Measurements from ENCODE around the gene STPG1. TPM values are rescaled to one million over a fixed set of nuclear protein-coding genes. Genes with fewer than 3 reads are reported as not detected.

The STPG1 gene
- total and polyA plus RNA-seq, 2 of the 13 experiments (the other 11 are each of a cell fraction or from before 2014, with no cell fraction given) = 3.4 to 4.3 TPM

DNA sequence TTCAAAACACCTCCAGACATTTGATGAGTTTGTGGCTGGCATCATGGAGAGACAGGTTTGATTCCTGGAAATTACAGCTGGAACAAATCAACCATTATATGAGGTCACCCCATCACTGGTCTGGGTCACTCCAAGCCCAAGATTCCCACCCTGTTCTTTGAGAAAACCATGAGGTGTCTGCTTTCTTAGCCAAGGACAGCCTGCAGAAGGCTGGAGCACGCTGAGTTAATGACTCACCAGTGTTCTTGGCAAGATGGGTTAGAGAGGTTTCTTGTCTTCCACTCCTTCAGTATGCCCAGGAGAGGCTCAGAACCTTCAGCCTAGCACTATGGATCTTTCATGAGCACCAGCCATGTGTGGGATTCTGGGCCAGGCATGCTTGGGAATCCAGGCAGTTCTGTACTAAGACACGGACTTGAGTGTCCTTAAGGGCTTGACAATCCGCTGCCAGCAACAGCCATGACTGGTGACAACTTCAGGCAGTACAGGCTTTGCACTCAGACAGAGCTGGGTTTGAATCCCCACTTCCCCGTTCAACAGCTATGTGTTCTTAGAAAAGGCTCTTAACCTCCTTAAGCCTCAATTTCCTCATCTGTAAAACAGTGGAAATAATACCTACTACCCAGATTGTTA lies 50.5 kb downstream of the STPG1 start:
- DNase-seq (ENCODE audit: low spot score) = no peak
- ChIA-PET POLR2A (no interaction called here), CTCF (ENCODE audit: low intra/inter-chr PET ratio, low total read pairs) (no interaction called here)
- no peak for ATAC-seq
- Histone ChIP-seq H3K4me1 (ENCODE audit: insufficient read depth, low read length) (no peaks in the 10 kb centered on the region), H3K9ac (ENCODE audit: insufficient read depth, low read depth, low read length) (no peak overlapping the region), H4K20me1 (ENCODE audit: insufficient read depth, low read length) (no peaks in the 10 kb centered on the region), H3K79me2 (ENCODE audit: insufficient read depth, low read length) (no peaks in the 10 kb centered on the region), H3K36me3 (replicated peaks in 1 of 2; ENCODE audit: control insufficient read depth in 1 of 2, insufficient read depth in 2 of 2, low read length in 2 of 2) (no peaks in the 10 kb centered on the region), H3K27me3 (ENCODE audit: control insufficient read depth in 1 of 2, insufficient read depth in 2 of 2, low read length in 2 of 2) (no peaks in the 10 kb centered on the region), H3K4me3 (replicated peaks in 1 of 3; ENCODE audit: insufficient read depth in 1 of 3, low read depth in 2 of 3, low read length in 3 of 3) (no peak overlapping the region), H3K27ac (ENCODE audit: extremely low read length, insufficient read depth, low read length) (no peak overlapping the region), H3K9me3 (ENCODE audit: low read length) (no peaks in the 10 kb centered on the region), H2AFZ (ENCODE audit: low read length) (no peak overlapping the region), H3K4me2 (ENCODE audit: low read depth, low read length) (no peak overlapping the region)
- BruUV-seq (replicated peaks) = no TSS peak
- in situ Hi-C loops (cut with HindIII; ENCODE audit: extremely low pct_ligation_motif_present, low pct_unique_long_range_greater_than_20kb) (no loop called here), intact Hi-C loops (cut with micrococcal nuclease; ENCODE audit: unreplicated experiment) (no loop called here)
- 62% methylated on average over 2 of the region's 4 CpGs for WGBS (ENCODE audit: low lambda C conversion rate)
- FAIRE-seq = no peak
- TF ChIP-seq ZNF687 (CRISPR knock-in tag; IDR thresholded peaks at IDR 0.05) (no peak), ZNF180 (CRISPR knock-in tag; IDR thresholded peaks at IDR 0.05; ENCODE audit: borderline replicate concordance, low read depth) (no peak), POLR2G (IDR thresholded peaks at IDR 0.05; ENCODE audit: low read depth, low read length) (no peak), ZNF883 (CRISPR knock-in tag; IDR thresholded peaks at IDR 0.05; ENCODE audit: not compliant biosample characterization) (no peak), ZNF260 (CRISPR knock-in tag; IDR thresholded peaks at IDR 0.05; ENCODE audit: borderline replicate concordance, low read depth) (no peak), ZNF44 (CRISPR knock-in tag; IDR thresholded peaks at IDR 0.05) (no peak), ARID4A (CRISPR knock-in tag; IDR thresholded peaks at IDR 0.05; ENCODE audit: borderline replicate concordance) (no peak), TGIF2 (CRISPR knock-in tag; IDR thresholded peaks at IDR 0.05) (no peak), ZNF484 (CRISPR knock-in tag; IDR thresholded peaks at IDR 0.05; ENCODE audit: borderline replicate concordance, low read depth) (no peak), ERF (CRISPR knock-in tag; IDR thresholded peaks at IDR 0.05) (no peak), FOXK1 (CRISPR knock-in tag; IDR thresholded peaks at IDR 0.05; ENCODE audit: borderline replicate concordance, low read depth) (no peak)
- TF ChIP-seq, protein P1, sequence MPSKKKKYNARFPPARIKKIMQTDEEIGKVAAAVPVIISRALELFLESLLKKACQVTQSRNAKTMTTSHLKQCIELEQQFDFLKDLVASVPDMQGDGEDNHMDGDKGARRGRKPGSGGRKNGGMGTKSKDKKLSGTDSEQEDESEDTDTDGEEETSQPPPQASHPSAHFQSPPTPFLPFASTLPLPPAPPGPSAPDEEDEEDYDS (CRISPR knock-in tag; IDR thresholded peaks at IDR 0.05) = no peak
- TF ChIP-seq, protein P2, sequence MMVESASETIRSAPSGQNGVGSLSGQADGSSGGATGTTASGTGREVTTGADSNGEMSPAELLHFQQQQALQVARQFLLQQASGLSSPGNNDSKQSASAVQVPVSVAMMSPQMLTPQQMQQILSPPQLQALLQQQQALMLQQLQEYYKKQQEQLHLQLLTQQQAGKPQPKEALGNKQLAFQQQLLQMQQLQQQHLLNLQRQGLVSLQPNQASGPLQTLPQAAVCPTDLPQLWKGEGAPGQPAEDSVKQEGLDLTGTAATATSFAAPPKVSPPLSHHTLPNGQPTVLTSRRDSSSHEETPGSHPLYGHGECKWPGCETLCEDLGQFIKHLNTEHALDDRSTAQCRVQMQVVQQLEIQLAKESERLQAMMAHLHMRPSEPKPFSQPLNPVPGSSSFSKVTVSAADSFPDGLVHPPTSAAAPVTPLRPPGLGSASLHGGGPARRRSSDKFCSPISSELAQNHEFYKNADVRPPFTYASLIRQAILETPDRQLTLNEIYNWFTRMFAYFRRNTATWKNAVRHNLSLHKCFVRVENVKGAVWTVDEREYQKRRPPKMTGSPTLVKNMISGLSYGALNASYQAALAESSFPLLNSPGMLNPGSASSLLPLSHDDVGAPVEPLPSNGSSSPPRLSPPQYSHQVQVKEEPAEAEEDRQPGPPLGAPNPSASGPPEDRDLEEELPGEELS (CRISPR knock-in tag; IDR thresholded peaks at IDR 0.05) = no peak

Measured in HepG2 (cell line).